HUES48 (cell line): ENCODE results near the gene GRWD1.

Source experiments
- H3K27ac ChIP-seq: one replicate; pipeline ENCODE4 v1.7.0; 2013; ENCODE audit warnings: low read depth, low read length, inconsistent platforms
- H3K27me3 ChIP-seq: 2 replicates; pipeline ENCODE4 v1.6.1; 2013; ENCODE audit warnings: mild to moderate bottlenecking, low read length; ENCODE audit not compliant: control insufficient read depth, insufficient read depth
- H3K36me3 ChIP-seq: 2 replicates; pipeline ENCODE4 v1.6.1; 2013; ENCODE audit warnings: low read length; ENCODE audit not compliant: control insufficient read depth, insufficient read depth
- H3K4me1 ChIP-seq: 2 replicates; pipeline ENCODE4 v1.6.1; 2013; ENCODE audit warnings: mild to moderate bottlenecking, low read length; ENCODE audit not compliant: control insufficient read depth, insufficient read depth
- H3K4me3 ChIP-seq: 2 replicates; pipeline ENCODE4 v1.5.1; 2013; ENCODE audit warnings: mild to moderate bottlenecking, low read depth, low read length
- H3K9ac ChIP-seq: 2 replicates; pipeline ENCODE4 v1.6.1; 2013; ENCODE audit warnings: mild to moderate bottlenecking, low read depth, low read length, moderate library complexity
- H3K9me3 ChIP-seq: 2 replicates; pipeline ENCODE4 v1.6.1; 2013; ENCODE audit warnings: low read length; ENCODE audit not compliant: control insufficient read depth, insufficient read depth

GRWD1 gene

DNA sequence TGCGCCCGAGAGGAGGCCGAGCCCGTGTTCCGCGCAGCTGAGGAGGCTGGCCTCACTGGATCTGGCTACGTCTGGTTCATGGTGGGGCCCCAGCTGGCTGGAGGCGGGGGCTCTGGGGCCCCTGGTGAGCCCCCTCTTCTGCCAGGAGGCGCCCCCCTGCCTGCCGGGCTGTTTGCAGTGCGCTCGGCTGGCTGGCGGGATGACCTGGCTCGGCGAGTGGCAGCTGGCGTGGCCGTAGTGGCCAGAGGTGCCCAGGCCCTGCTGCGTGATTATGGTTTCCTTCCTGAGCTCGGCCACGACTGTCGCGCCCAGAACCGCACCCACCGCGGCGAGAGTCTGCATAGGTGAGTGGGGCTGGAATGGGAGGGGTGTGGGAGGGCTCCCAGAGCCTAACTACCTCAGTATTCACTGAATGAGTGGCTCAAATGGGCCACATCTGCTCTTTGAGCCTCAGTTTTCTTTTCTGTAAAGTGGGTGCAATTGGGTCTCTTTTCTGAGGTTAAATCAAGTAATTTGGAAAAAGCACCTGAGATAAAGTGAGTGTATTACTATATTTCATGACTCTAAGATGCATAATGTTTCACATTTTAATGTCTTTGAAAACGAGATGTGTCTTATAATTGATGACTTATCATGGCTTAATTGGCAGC lies 40.6 kb upstream of the GRWD1 start:
- H3K9ac ChIP-seq = no peak overlapping the region
- H3K4me3 ChIP-seq = no peak overlapping the region
- peaks cover 20% of the 10 kb centered on the region for H3K4me1 ChIP-seq
- no peaks in the 10 kb centered on the region for H3K36me3 ChIP-seq
- H3K27me3 ChIP-seq = no peaks in the 10 kb centered on the region
- H3K9me3 ChIP-seq = no peaks in the 10 kb centered on the region
- H3K27ac ChIP-seq = no peak overlapping the region

DNA sequence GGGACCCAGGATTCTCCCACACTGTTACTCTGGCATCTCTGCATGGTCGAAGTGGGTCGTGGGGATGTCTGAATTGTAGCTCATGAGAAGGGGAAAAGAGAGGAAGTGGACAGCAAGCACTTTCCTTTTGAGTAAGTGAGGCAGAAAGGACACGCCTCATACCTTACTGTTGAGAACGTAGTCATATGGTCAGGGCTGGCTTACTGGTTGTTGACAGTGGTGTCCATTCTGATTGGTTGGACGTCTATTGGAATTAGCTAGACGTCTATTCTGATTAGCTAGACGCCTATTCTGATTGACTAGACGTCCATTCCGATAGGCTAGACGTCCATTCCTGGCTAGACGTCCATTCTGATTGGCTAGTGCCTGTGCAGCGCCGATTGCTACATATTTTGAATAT lies 39.9 kb upstream of the GRWD1 start:
- no peaks in the 10 kb centered on the region for H3K36me3 ChIP-seq
- peaks cover 15% of the 10 kb centered on the region for H3K4me1 ChIP-seq
- no peaks in the 10 kb centered on the region for H3K9me3 ChIP-seq
- H3K27ac ChIP-seq = no peak overlapping the region
- no peaks in the 10 kb centered on the region for H3K27me3 ChIP-seq
- H3K4me3 ChIP-seq = no peak overlapping the region
- H3K9ac ChIP-seq = no peak overlapping the region

DNA sequence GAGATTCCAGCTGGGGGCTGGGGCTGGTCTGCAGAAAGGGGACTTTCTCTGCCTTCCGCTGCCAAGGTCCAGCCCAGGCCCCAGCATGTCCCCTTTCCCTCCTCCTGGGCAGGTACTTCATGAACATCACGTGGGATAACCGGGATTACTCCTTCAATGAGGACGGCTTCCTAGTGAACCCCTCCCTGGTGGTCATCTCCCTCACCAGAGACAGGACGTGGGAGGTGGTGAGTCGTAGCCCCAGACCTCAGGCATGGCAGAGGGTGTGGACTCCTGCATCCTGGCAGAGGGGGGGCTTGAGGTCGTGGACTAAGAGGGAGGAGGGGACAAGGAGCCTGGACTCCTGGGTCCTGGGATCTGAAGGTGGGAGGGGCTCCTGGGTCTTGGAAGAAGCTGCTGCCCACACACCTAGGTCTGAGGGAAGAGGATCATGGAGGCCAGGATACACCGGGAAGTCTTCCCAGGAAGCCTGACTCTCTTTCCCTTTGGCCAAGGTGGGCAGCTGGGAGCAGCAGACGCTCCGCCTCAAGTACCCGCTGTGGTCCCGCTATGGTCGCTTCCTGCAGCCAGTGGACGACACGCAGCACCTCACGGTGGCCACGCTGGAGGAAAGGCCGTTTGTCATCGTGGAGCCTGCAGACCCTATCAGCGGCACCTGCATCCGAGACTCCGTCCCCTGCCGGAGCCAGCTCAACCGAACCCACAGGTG lies 31.8 kb upstream of the GRWD1 start:
- no peaks in the 10 kb centered on the region for H3K9me3 ChIP-seq
- no peak overlapping the region; the same call in 1 of the 2 replicates for H3K9ac ChIP-seq
- H3K27me3 ChIP-seq = no peaks in the 10 kb centered on the region
- no peaks in the 10 kb centered on the region for H3K36me3 ChIP-seq
- peak overlapping the region; percentile 67 for H3K4me3 ChIP-seq
- peak overlapping the region; percentile 78 for H3K27ac ChIP-seq
- peaks cover 19% of the 10 kb centered on the region; the same call in 1 of the 2 replicates for H3K4me1 ChIP-seq

- Histone ChIP-seq H3K27me3 (no peaks in the 10 kb centered on the region), H3K9ac (no peak overlapping the region), H3K27ac (no peak overlapping the region), H3K9me3 (no peaks in the 10 kb centered on the region), H3K4me1 (peaks cover 20% of the 10 kb centered on the region; the same call in 1 of the 2 replicates), H3K4me3 (no peak overlapping the region; the same call in 1 of the 2 replicates), H3K36me3 (no peaks in the 10 kb centered on the region)
These were observed 30.4 kb upstream of the GRWD1 start for GRCh38 chr19:48415395-48415794.

DNA sequence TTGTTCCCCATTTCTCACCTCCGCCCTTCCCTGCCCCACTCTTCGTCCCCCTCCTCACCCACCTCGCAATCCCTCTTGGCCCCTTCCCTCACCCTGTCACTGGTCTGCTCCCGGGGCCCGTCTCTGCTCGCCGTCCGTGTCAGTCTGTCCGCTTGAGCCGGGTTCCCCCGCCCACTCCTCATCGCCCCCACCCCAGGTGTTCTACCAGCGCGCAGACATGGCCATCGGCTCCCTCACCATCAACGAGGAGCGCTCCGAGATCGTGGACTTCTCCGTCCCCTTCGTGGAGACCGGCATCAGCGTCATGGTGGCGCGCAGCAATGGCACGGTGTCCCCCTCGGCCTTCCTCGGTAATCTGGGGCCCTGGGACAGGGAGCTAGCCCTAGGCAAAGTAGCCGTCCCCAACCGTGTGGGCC lies 30.0 kb upstream of the GRWD1 start:
- H3K9me3 ChIP-seq = no peaks in the 10 kb centered on the region

DNA sequence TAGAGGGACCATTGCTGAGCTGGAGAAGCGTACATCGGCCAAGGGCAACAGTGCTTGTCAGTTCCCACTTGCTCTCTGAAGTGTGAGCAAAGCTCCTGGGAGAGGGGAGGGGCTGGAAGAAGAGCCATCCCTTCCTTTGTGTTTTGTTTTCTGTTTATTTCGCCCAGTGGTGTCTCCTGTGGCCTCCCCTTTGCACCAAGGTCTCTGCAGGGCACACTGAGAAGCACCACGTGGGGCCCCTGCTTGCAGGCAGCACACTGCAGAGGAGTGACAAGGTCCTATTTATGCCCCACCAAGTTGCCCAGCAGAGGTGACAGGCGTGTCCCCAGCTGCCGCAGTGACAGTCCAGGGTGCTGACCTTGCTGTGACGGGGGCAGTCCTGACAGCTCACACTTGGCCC lies 28.4 kb upstream of the GRWD1 start:
- Histone ChIP-seq H3K4me1 (peaks cover 20% of the 10 kb centered on the region; the same call in 1 of the 2 replicates), H3K4me3 (no peak overlapping the region), H3K9me3 (no peaks in the 10 kb centered on the region), H3K36me3 (no peaks in the 10 kb centered on the region), H3K27ac (no peak overlapping the region), H3K27me3 (no peaks in the 10 kb centered on the region), H3K9ac (no peak overlapping the region)

More for the DNA sequence above, 30.0 kb upstream of the GRWD1 start:
- Histone ChIP-seq H3K4me1 (peaks cover 20% of the 10 kb centered on the region; the same call in 1 of the 2 replicates), H3K27ac (no peak overlapping the region), H3K36me3 (no peaks in the 10 kb centered on the region), H3K27me3 (no peaks in the 10 kb centered on the region), H3K9ac (no peak overlapping the region), H3K4me3 (no peak overlapping the region; the same call in 1 of the 2 replicates)

DNA sequence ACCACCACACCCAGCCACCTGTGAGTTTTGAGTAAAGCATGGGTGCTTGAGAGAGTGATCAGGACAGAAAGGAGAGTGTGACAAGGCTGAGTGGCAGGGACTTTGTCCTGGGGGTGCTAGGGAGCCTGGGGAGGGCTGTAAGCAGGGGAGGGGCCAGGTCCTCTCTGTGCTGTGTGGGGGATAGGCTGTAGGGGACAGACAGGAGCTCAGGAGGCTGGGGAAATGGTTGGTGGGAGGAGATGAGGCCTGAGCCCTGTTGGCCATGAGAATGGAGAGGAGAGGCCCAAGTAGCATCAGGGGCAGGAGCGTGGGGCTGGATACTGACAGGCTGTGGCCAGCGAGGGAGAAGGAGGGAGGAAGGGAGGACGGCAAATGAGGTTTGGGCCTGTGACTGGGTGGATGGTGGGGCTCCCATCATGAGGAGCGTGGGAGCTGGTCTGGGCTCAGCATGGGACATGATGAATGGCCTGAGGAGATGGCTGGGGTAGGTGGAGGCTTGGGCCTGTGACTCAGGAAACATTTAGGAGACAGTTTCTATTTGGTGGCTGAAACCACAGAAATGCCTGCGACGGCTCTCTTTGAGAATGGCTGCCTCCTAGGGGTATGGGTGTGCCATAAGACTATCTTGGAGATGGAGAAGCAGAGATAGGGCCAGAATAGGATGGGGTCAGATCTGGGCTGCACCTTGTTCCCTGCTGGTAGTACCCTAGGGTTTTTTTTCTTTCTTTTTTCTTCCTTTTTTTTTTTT lies 27.3 kb upstream of the GRWD1 start:
- Histone ChIP-seq H3K27me3 (no peaks in the 10 kb centered on the region), H3K4me3 (no peak overlapping the region), H3K27ac (no peak overlapping the region), H3K9me3 (no peaks in the 10 kb centered on the region), H3K4me1 (peaks cover 20% of the 10 kb centered on the region; the same call in 1 of the 2 replicates), H3K9ac (no peak overlapping the region), H3K36me3 (no peaks in the 10 kb centered on the region)

GRCh38 chr19:48419158-48419920 lies 26.4 kb upstream of the GRWD1 start:
- no peaks in the 10 kb centered on the region for H3K9me3 ChIP-seq
- H3K9ac ChIP-seq = no peak overlapping the region
- H3K4me3 ChIP-seq = no peak overlapping the region
- no peaks in the 10 kb centered on the region for H3K36me3 ChIP-seq
- H3K4me1 ChIP-seq = peaks cover 13% of the 10 kb centered on the region; the same call in 1 of the 2 replicates
- no peak overlapping the region for H3K27ac ChIP-seq
- H3K27me3 ChIP-seq = no peaks in the 10 kb centered on the region

- Histone ChIP-seq H3K36me3 (no peaks in the 10 kb centered on the region), H3K9ac (no peak overlapping the region), H3K4me1 (0 out of 2 replicates have a peak, but pooled peaks cover 4% of the 10 kb centered on the region), H3K4me3 (no peak overlapping the region), H3K9me3 (no peaks in the 10 kb centered on the region), H3K27ac (no peak overlapping the region), H3K27me3 (no peaks in the 10 kb centered on the region)
These were observed 24.2 kb upstream of the GRWD1 start for GRCh38 chr19:48421548-48421947.

- no peaks in the 10 kb centered on the region for H3K36me3 ChIP-seq
- H3K27ac ChIP-seq = peak overlapping the region; percentile 92
- H3K4me1 ChIP-seq = no peaks in the 10 kb centered on the region
- no peaks in the 10 kb centered on the region for H3K27me3 ChIP-seq
- H3K4me3 ChIP-seq = peak overlapping the region; percentile 24; the same call in 1 of the 2 replicates
- no peaks in the 10 kb centered on the region for H3K9me3 ChIP-seq
- H3K9ac ChIP-seq = peak overlapping the region; percentile 53; the same call in 1 of the 2 replicates
These were observed 21.0 kb upstream of the GRWD1 start for GRCh38 chr19:48424694-48425219.
